K562 (cell line): ENCODE data around the gene SLC6A9. TPM values are rescaled to one million over a fixed set of nuclear protein-coding genes. Genes with fewer than 3 reads are reported as not detected.
A peak's percentile ranks its signal among the peaks of the same experiment; 100 is the strongest.

Source experiments
- ATAC-seq: fragments of 200-7000 bp; cut with Tn5 transposase; 3 replicates; pipeline ENCODE4 v1.9.1; 2020; ENCODE audit warnings: moderate library complexity
- BruUV-seq: library from RNA; stranded (reverse); fragments of 400-500 nt; replicated peaks from 2 replicates; lab custom pipeline; 2021; lab: Mats Ljungman, UMichigan
- CTCF ChIA-PET: fragments of 300-600 bp; formaldehyde crosslinking; extraction: SDS; loops from one replicate; lab custom pipeline; 2021; ENCODE audit warnings: low intra/inter-chr PET ratio; lab: Yijun Ruan, JAX
- POLR2A ChIA-PET: fragments of 300-600, 350-650 bp; sonication (Branson Sonifier 250); formaldehyde crosslinking; extraction: SDS; loops from one replicate; lab custom pipeline; 2021; ENCODE audit warnings: antibody characterized with exemption, inconsistent platforms; lab: Yijun Ruan, JAX
- DNase-seq, 4 experiments: peaks; one replicate each; pipeline versions ENCODE4 v3.0.0 to v3.0.0-alpha.2; 2011 to 2018; ENCODE audit warnings: low spot score in 3 of 4, mixed read lengths in 3 of 4; ENCODE audit errors: extremely low read depth in 1 of 4
- FAIRE-seq: peaks from 2 replicates; lab custom pipeline; 2011; peaks lifted over from hg19 to GRCh38; lab: Jason Lieb, UNC
- H2AFZ ChIP-seq: 2 replicates; pipeline ENCODE4 v1.6.0; 2011; ENCODE audit warnings: low read depth, low read length, control low read depth, inconsistent platforms
- H3K27ac ChIP-seq: fragments of 200-600 bp; 3 replicates; pipeline ENCODE4 v1.8.0; 2011; ENCODE audit warnings: low read depth, mild to moderate bottlenecking, control low read depth, inconsistent platforms, low read length, moderate library complexity, mixed read lengths; ENCODE audit errors: extremely low read depth
- H3K27me3 ChIP-seq, 2 experiments: fragments of 300-600 bp in 1 of 2; 2 replicates in 1 of 2; 3 replicates in 1 of 2; pipeline versions ENCODE4 v1.6.0 to v1.8.0; 2011; ENCODE audit warnings: inconsistent platforms in 2 of 2, low read length in 2 of 2, mild to moderate bottlenecking in 1 of 2, mixed read lengths in 1 of 2, moderate library complexity in 1 of 2; ENCODE audit not compliant: control insufficient read depth in 2 of 2, insufficient read depth in 2 of 2
- H3K36me3 ChIP-seq: fragments of 300-600 bp; 3 replicates; pipeline ENCODE4 v1.8.0; 2011; ENCODE audit warnings: mild to moderate bottlenecking, low read length, inconsistent platforms; ENCODE audit not compliant: control insufficient read depth, insufficient read depth
- H3K4me1 ChIP-seq, 2 experiments: fragments of 200-600 bp in 1 of 2; replicated peaks in 1 of 2; 2 replicates in 1 of 2; 3 replicates in 1 of 2; pipeline versions ENCODE4 v1.5.1 to v1.8.0; 2011; ENCODE audit warnings: inconsistent platforms in 2 of 2, low read length in 2 of 2, mild to moderate bottlenecking in 1 of 2, mixed read lengths in 1 of 2, moderate library complexity in 1 of 2; ENCODE audit not compliant: control insufficient read depth in 2 of 2, insufficient read depth in 2 of 2
- H3K4me2 ChIP-seq: 2 replicates; pipeline ENCODE4 v1.6.1; 2011; ENCODE audit warnings: low read length, control low read depth, inconsistent platforms, mixed read lengths; ENCODE audit not compliant: insufficient read depth
- H3K4me3 ChIP-seq: fragments of 200-600 bp; sonication (generic), shearing (Covaris generic); 2 replicates; pipeline ENCODE4 v1.5.1; 2016; ENCODE audit warnings: control low read depth, inconsistent platforms
- H3K79me2 ChIP-seq: fragments of 200-600 bp; 3 replicates; pipeline ENCODE4 v1.8.0; 2011; ENCODE audit warnings: low read length, inconsistent platforms; ENCODE audit not compliant: control insufficient read depth, insufficient read depth
- H3K9ac ChIP-seq, 2 experiments: 2 replicates each; pipeline versions ENCODE4 v1.6.0 to v1.6.1; 2011; ENCODE audit warnings: low read depth in 2 of 2, low read length in 2 of 2, control low read depth in 1 of 2, inconsistent platforms in 1 of 2, mild to moderate bottlenecking in 1 of 2, mixed read lengths in 1 of 2; ENCODE audit not compliant: insufficient read depth in 1 of 2
- H3K9me1 ChIP-seq: one replicate; pipeline ENCODE4 v1.6.0; 2011; ENCODE audit warnings: inconsistent platforms, mild to moderate bottlenecking, low read length, moderate library complexity; ENCODE audit not compliant: control insufficient read depth, insufficient read depth
- H3K9me3 ChIP-seq: replicated peaks from 2 replicates; pipeline ENCODE4 v1.5.1; 2011; ENCODE audit warnings: low read depth, low read length, inconsistent platforms; ENCODE audit not compliant: control insufficient read depth, insufficient read depth
- H4K20me1 ChIP-seq: replicated peaks from 2 replicates; pipeline ENCODE4 v1.6.1; 2011; ENCODE audit warnings: low read length, inconsistent platforms, mixed read lengths; ENCODE audit not compliant: control insufficient read depth, insufficient read depth
- CBX1 ChIP-seq: sonication (generic); IDR thresholded peaks from 2 replicates; pipeline ENCODE4 v1.6.1; 2016; ENCODE audit warnings: antibody characterized with exemption, low read depth, mild to moderate bottlenecking
- DMBX1 ChIP-seq: fragments of 250-450 bp; sonication (Bioruptor Pico); IDR thresholded peaks from 2 replicates; pipeline ENCODE4 v1.8.0; 2022; ENCODE audit warnings: inconsistent platforms, mild to moderate bottlenecking, moderate library complexity, borderline replicate concordance
- ELF4 ChIP-seq: fragments of 450-650 bp; formaldehyde crosslinking; IDR thresholded peaks from 2 replicates; pipeline ENCODE4 v1.4.0; 2022; ENCODE audit warnings: missing genetic modification characterization
- FOXP1 ChIP-seq: sonication (generic); formaldehyde crosslinking; IDR thresholded peaks from 2 replicates; pipeline ENCODE4 v1.8.0; 2022; ENCODE audit warnings: mild to moderate bottlenecking, missing genetic modification reagents
- KLF6 ChIP-seq: fragments of 250-450 bp; sonication (Bioruptor Pico); IDR thresholded peaks from 2 replicates; pipeline ENCODE4 v1.4.0; 2020; ENCODE audit warnings: mild to moderate bottlenecking, moderate library complexity, borderline replicate concordance
- LCOR ChIP-seq: sonication (generic); formaldehyde crosslinking; IDR thresholded peaks from 2 replicates; pipeline ENCODE4 v1.8.0; 2022; ENCODE audit warnings: mild to moderate bottlenecking, missing genetic modification reagents
- POLR2G ChIP-seq: fragments of 200-400 bp; formaldehyde crosslinking; IDR thresholded peaks from 2 replicates; pipeline ENCODE4 v1.6.1; 2017; ENCODE audit warnings: low read depth, mild to moderate bottlenecking, antibody characterized with exemption, low read length, moderate library complexity
- RBFOX2 ChIP-seq: fragments of 200-400 bp; formaldehyde crosslinking; IDR thresholded peaks from 2 replicates; pipeline ENCODE4 v1.6.1; 2017; ENCODE audit warnings: low read depth, mild to moderate bottlenecking, low read length, moderate library complexity
- SMARCB1 ChIP-seq: IDR thresholded peaks from 2 replicates; pipeline ENCODE4 v1.6.1; 2011; ENCODE audit warnings: improper control_type of control experiment, low read depth; ENCODE audit not compliant: insufficient read length
- SRF ChIP-seq, 2 experiments: fragments of 250-450, 450-650 bp in 1 of 2; sonication (Bioruptor Pico) in 1 of 2; sonication (generic) in 1 of 2; formaldehyde crosslinking; IDR thresholded peaks; 2 replicates each; pipeline versions ENCODE4 v1.5.0 to v1.5.1; 2020 to 2022; ENCODE audit warnings: mild to moderate bottlenecking in 1 of 2, missing genetic modification reagents in 1 of 2
- WGBS: fragments of 100-300 bp; shearing (Covaris generic); methylation state at CpG from one replicate; pipeline ENCODE4 v1.1.6; 2016; ENCODE audit warnings: low coverage, mixed read lengths; ENCODE audit not compliant: insufficient coverage; ENCODE audit errors: missing lambda C conversion rate; 5-methylcytosine and 5-hydroxymethylcytosine counted together
- in situ Hi-C: fragments of 300-500 bp; cut with MboI; formaldehyde crosslinking; loops from 4 replicates; pipeline ENCODE4 v1.15.0; 2018; ENCODE audit warnings: inconsistent platforms, mixed read lengths
- intact Hi-C: fragments of 100-400 bp; cut with micrococcal nuclease; formaldehyde crosslinking; loops from 2 replicates; pipeline ENCODE4 v1.14.2; 2022
- polyA plus RNA-seq, 8 experiments: library from polyadenylated mRNA; depleted of rRNA in 4 of 8; stranded (reverse) in 5 of 8; unstranded in 3 of 8; fragments of >200 nt; fragmentation: Nextera tagmentation in 2 of 8; fragmentation: Illumina TruSeq in 1 of 8; extraction: Ambion mirVana in 2 of 8; extraction: Trizol in 1 of 8; gene quantifications; 2 replicates each; pipeline versions ENCODE4 v1.2.1 to v1.2.3, GENCODE V29; 2011 to 2014; ENCODE audit warnings: inconsistent platforms in 1 of 8, missing spikeins in 1 of 8
- total RNA-seq, 7 experiments: library from RNA; depleted of rRNA in 6 of 7; stranded (reverse); fragments of >200 nt in 6 of 7; fragmentation: Illumina TruSeq in 2 of 7; extraction: Trizol in 2 of 7; gene quantifications; 2 replicates each; pipeline versions ENCODE4 v1.2.1 to v1.2.3, GENCODE V29; 2011 to 2021; ENCODE audit warnings: low replicate concordance in 1 of 7
- TF ChIP-seq, protein P1 (sequence below): fragments of 250-450 bp; sonication (Bioruptor Pico); IDR thresholded peaks from 2 replicates; pipeline ENCODE4 v1.9.0; 2021; ENCODE audit warnings: mild to moderate bottlenecking
- TF ChIP-seq, protein P2 (sequence below): sonication (generic); formaldehyde crosslinking; IDR thresholded peaks from 2 replicates; pipeline ENCODE4 v1.8.1; 2023; ENCODE audit warnings: mild to moderate bottlenecking, missing genetic modification reagents

SLC6A9 gene
- total and polyA plus RNA-seq, 9 of the 15 experiments (the other 6 are each of a cell fraction or from before 2014, with no cell fraction given) = 0.17 to 18.7 (median 2.9) TPM

DNA sequence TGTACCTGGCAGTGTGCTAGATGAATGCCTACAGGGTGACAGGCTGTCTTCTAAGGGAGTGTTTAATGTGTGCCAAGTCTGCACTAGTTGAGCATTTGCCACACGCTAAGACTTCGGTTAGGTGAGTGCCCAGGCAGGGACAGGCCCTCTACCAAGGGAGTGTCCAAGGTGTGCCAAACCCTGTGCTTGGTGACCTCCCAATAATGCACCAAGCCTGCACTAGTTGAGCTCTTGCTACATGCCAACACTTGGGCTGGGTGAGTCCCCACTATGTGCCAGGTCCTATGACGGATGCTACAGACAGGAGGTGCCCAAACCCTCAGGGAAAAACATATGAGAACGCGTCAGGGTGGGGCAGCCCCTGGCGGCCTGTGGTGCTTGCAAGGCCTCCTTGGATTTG, 10.8 kb downstream of the SLC6A9 start (continued):
- TF ChIP-seq DMBX1 (CRISPR knock-in tag) (no peak), LCOR (CRISPR knock-in tag) (no peak), CBX1 (no peak), SRF (CRISPR knock-in tag; IDR thresholded peaks at IDR 0.05) (no peak), KLF6 (no peak), ELF4 (no peak), SMARCB1 (no peak)
- TF ChIP-seq, protein P1, sequence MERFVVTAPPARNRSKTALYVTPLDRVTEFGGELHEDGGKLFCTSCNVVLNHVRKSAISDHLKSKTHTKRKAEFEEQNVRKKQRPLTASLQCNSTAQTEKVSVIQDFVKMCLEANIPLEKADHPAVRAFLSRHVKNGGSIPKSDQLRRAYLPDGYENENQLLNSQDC (CRISPR knock-in tag) = no peak
- TF ChIP-seq, protein P2, sequence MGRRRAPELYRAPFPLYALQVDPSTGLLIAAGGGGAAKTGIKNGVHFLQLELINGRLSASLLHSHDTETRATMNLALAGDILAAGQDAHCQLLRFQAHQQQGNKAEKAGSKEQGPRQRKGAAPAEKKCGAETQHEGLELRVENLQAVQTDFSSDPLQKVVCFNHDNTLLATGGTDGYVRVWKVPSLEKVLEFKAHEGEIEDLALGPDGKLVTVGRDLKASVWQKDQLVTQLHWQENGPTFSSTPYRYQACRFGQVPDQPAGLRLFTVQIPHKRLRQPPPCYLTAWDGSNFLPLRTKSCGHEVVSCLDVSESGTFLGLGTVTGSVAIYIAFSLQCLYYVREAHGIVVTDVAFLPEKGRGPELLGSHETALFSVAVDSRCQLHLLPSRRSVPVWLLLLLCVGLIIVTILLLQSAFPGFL = no peak

DNA sequence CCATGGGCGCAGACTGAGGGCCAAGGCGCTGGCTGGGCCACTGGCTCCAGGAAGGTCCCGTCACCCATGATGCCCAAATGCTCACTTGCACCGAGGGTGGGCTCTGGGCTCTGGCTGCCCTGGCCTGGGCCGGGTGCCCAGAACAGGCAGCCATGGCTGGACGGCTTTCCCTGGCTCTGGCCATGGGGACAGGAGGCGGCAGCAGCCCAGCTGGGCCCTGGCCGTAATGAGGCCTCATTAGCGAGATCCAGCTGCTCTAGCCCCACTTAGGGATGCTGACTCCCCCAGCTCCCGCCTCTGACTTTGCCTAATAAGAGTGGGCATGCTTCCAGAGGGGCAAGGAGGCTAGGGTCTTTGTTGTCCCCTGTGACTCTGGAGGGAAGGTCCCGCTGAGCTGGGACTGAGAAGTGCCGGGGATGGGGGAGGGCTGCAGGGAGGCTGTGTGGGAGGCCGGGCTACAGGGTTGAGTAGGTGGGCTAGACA, 11.8 kb downstream of the SLC6A9 start:
- no peaks in the 10 kb centered on the region for H3K9me3 ChIP-seq
- TF ChIP-seq RBFOX2 (0 out of 2 replicates have a peak, but pooled peaks have one; percentile 30), POLR2G (peak; percentile 56), FOXP1 (CRISPR knock-in tag) (no peak)
- TF ChIP-seq, all 486 proteins: peak for 2
- no peak overlapping the region for H2AFZ ChIP-seq
- no peak overlapping the region for H3K9ac ChIP-seq
- no peaks in the 10 kb centered on the region; the same call in 1 of the 2 replicates for H4K20me1 ChIP-seq
- 0 out of 3 replicates have a peak, but pooled peaks cover 7% of the 10 kb centered on the region for H3K36me3 ChIP-seq
- DNase-seq = no peak
- no TSS peak for BruUV-seq
- CTCF ChIA-PET = no interaction called here
- H3K4me1 ChIP-seq = peaks cover 5 to 39% of the 10 kb centered on the region in 2 experiments; a peak in 4 of 5 replicates
- no peak for ATAC-seq
- H3K79me2 ChIP-seq = no peaks in the 10 kb centered on the region
- 84% methylated on average over 12 of the region's 13 CpGs for whole genome bisulfite sequencing
- FAIRE-seq = no peak
- in situ Hi-C loops (no loop called here), intact Hi-C loops (no loop called here)
- no peaks in the 10 kb centered on the region for H3K9me1 ChIP-seq
- H3K27me3 ChIP-seq = no peaks in the 10 kb centered on the region
- no peak overlapping the region for H3K4me3 ChIP-seq
- H3K4me2 ChIP-seq = no peak overlapping the region
- POLR2A ChIA-PET = interaction anchor here (1.0 to 3.0 kb wide), 5 partner anchors 8 to 19 kb away, joined by 3 to 20 read pairs (median 12); no protein-coding TSS in a partner anchor
- H3K27ac ChIP-seq = no peak overlapping the region
